H9 (cell line): ENCODE data around the gene TSPAN5. TPM values are rescaled to one million over a fixed set of nuclear protein-coding genes. Genes with fewer than 3 reads are reported as not detected.

ENCODE experiments used
- DNase-seq: peaks from one replicate; pipeline ENCODE4 v3.0.0-alpha.2; 2017
- H2AFZ ChIP-seq: one replicate; pipeline ENCODE4 v1.6.1; 2013; ENCODE audit warnings: mild to moderate bottlenecking, low read length, control low read depth, moderate library complexity
- H2AK5ac ChIP-seq: 2 replicates; pipeline ENCODE4 v1.6.1; 2013; ENCODE audit warnings: low read length, control low read depth, mixed read lengths; ENCODE audit not compliant: insufficient read length
- H2BK120ac ChIP-seq: one replicate; pipeline ENCODE4 v1.6.1; 2013; ENCODE audit warnings: low read depth, mild to moderate bottlenecking, low read length, control low read depth, inconsistent platforms; ENCODE audit not compliant: poor library complexity, severe bottlenecking
- H2BK12ac ChIP-seq: 2 replicates; pipeline ENCODE4 v1.6.1; 2013; ENCODE audit warnings: low read length, control low read depth, mixed read lengths, low read depth; ENCODE audit not compliant: insufficient read length
- H2BK15ac ChIP-seq: 2 replicates; pipeline ENCODE4 v1.6.1; 2013; ENCODE audit warnings: low read depth, low read length, control low read depth
- H2BK20ac ChIP-seq: one replicate; pipeline ENCODE4 v1.6.1; 2013; ENCODE audit warnings: low read depth, mild to moderate bottlenecking, low read length, control low read depth, inconsistent platforms; ENCODE audit not compliant: poor library complexity, severe bottlenecking
- H2BK5ac ChIP-seq: 2 replicates; pipeline ENCODE4 v1.6.1; 2013; ENCODE audit warnings: low read length, control low read depth, mixed read lengths; ENCODE audit not compliant: insufficient read length
- H3K14ac ChIP-seq: 2 replicates; pipeline ENCODE4 v1.6.1; 2013; ENCODE audit warnings: low read length, control low read depth; ENCODE audit not compliant: insufficient read depth
- H3K18ac ChIP-seq: 2 replicates; pipeline ENCODE4 v1.6.1; 2013; ENCODE audit warnings: low read depth, mild to moderate bottlenecking, mixed read lengths, low read length, control low read depth; ENCODE audit not compliant: insufficient read length
- H3K23ac ChIP-seq: 2 replicates; pipeline ENCODE4 v1.6.1; 2013; ENCODE audit warnings: low read length, control low read depth, mixed read lengths, low read depth; ENCODE audit not compliant: insufficient read length
- H3K23me2 ChIP-seq: 2 replicates; pipeline ENCODE4 v1.6.1; 2013; ENCODE audit warnings: low read depth, mild to moderate bottlenecking, mixed read lengths, low read length, control low read depth; ENCODE audit not compliant: insufficient read length, poor library complexity, severe bottlenecking
- H3K27ac ChIP-seq: 2 replicates; pipeline ENCODE4 v1.5.1; 2013; ENCODE audit warnings: low read length, control low read depth, mixed read lengths, low read depth; ENCODE audit not compliant: insufficient read length
- H3K27me3 ChIP-seq: 2 replicates; pipeline ENCODE4 v1.6.1; 2013; ENCODE audit warnings: low read length, control low read depth, inconsistent platforms; ENCODE audit not compliant: insufficient read depth
- H3K4ac ChIP-seq: 2 replicates; pipeline ENCODE4 v1.6.1; 2013; ENCODE audit warnings: low read depth, mild to moderate bottlenecking, control low read depth, inconsistent platforms, low read length, moderate library complexity
- H3K4me1 ChIP-seq: 2 replicates; pipeline ENCODE4 v1.6.1; 2013; ENCODE audit warnings: low read length, control low read depth, inconsistent platforms; ENCODE audit not compliant: insufficient read depth
- H3K4me2 ChIP-seq: 2 replicates; pipeline ENCODE4 v1.6.1; 2013; ENCODE audit warnings: low read length, control low read depth, mixed read lengths; ENCODE audit not compliant: insufficient read length, insufficient read depth
- H3K56ac ChIP-seq: 2 replicates; pipeline ENCODE4 v1.6.1; 2013; ENCODE audit warnings: low read depth, mild to moderate bottlenecking, mixed read lengths, low read length, control low read depth; ENCODE audit not compliant: insufficient read length
- H3K79me1 ChIP-seq: 2 replicates; pipeline ENCODE4 v1.6.1; 2013; ENCODE audit warnings: low read depth, mild to moderate bottlenecking, moderate library complexity, low read length, control low read depth, inconsistent platforms; ENCODE audit not compliant: insufficient read depth, poor library complexity, severe bottlenecking
- H3K79me2 ChIP-seq: 2 replicates; pipeline ENCODE4 v1.6.1; 2013; ENCODE audit warnings: low read length, control low read depth, inconsistent platforms; ENCODE audit not compliant: insufficient read depth
- H3K9ac ChIP-seq: 2 replicates; pipeline ENCODE4 v1.6.1; 2013; ENCODE audit warnings: low read length, control low read depth, mixed read lengths; ENCODE audit not compliant: insufficient read length; ENCODE audit errors: extremely low read depth
- H3K9me3 ChIP-seq: one replicate; pipeline ENCODE4 v1.6.1; 2013; ENCODE audit warnings: low read depth, low read length, inconsistent platforms; ENCODE audit not compliant: control insufficient read depth
- H3T11ph ChIP-seq: one replicate; pipeline ENCODE4 v1.6.1; 2013; ENCODE audit warnings: mild to moderate bottlenecking, low read length, control low read depth, inconsistent platforms
- H4K20me1 ChIP-seq: one replicate; pipeline ENCODE4 v1.6.1; 2013; ENCODE audit not compliant: control insufficient read depth, insufficient read length, insufficient read depth
- H4K5ac ChIP-seq: 2 replicates; pipeline ENCODE4 v1.6.1; 2013; ENCODE audit warnings: low read depth, mild to moderate bottlenecking, mixed read lengths, low read length, control low read depth; ENCODE audit not compliant: insufficient read length
- H4K8ac ChIP-seq: replicated peaks from 2 replicates; pipeline ENCODE4 v1.6.1; 2013; ENCODE audit warnings: low read length, control low read depth, mixed read lengths, low read depth; ENCODE audit not compliant: insufficient read length
- H4K91ac ChIP-seq: 2 replicates; pipeline ENCODE4 v1.6.1; 2013; ENCODE audit warnings: low read depth, mild to moderate bottlenecking, moderate library complexity, mixed read lengths, low read length, control low read depth; ENCODE audit not compliant: insufficient read length
- H3K27ac Mint-ChIP-seq, 3 experiments: 2 replicates in 2 of 3; 3 replicates in 1 of 3; pipeline ENCODE4 v1.8.0; 2020 to 2021; ENCODE audit warnings: mixed read lengths in 3 of 3, mild to moderate bottlenecking in 1 of 3, moderate library complexity in 1 of 3
- H3K27me3 Mint-ChIP-seq: 2 replicates; pipeline ENCODE4 v1.8.0; 2021; ENCODE audit warnings: low read depth, mild to moderate bottlenecking, moderate library complexity, mixed read lengths
- H3K36me3 Mint-ChIP-seq, 3 experiments: 2 replicates in 2 of 3; 3 replicates in 1 of 3; pipeline ENCODE4 v1.8.0; 2020 to 2021; ENCODE audit warnings: low read depth in 3 of 3, mixed read lengths in 3 of 3; ENCODE audit not compliant: insufficient read depth in 1 of 3
- H3K4me1 Mint-ChIP-seq, 2 experiments: 2 replicates each; pipeline ENCODE4 v1.8.0; 2020; ENCODE audit warnings: mixed read lengths in 2 of 2
- H3K4me3 Mint-ChIP-seq, 2 experiments: 2 replicates in 1 of 2; 3 replicates in 1 of 2; pipeline ENCODE4 v1.8.0; 2020 to 2021; ENCODE audit warnings: mild to moderate bottlenecking in 2 of 2, mixed read lengths in 2 of 2, moderate library complexity in 1 of 2
- H3K9me3 Mint-ChIP-seq, 2 experiments: 2 replicates in 1 of 2; 3 replicates in 1 of 2; pipeline ENCODE4 v1.8.0; 2020; ENCODE audit warnings: mild to moderate bottlenecking in 2 of 2, mixed read lengths in 2 of 2, moderate library complexity in 1 of 2
- CTCF ChIP-seq: fragments of 200-600 bp; sonication (generic); conservative IDR thresholded peaks from 3 replicates; pipeline ENCODE4 v1.8.0; 2021; ENCODE audit warnings: antibody characterized with exemption, mild to moderate bottlenecking
- WGBS: extraction: QIAGEN DNeasy Blood & Tissue Kit; methylation state at CpG from one replicate; pipeline ENCODE4 v1.1.7; 2013; ENCODE audit warnings: missing lambda C conversion rate, low lambda C conversion rate, mixed read lengths; ENCODE audit not compliant: insufficient read length; ENCODE audit errors: extremely low coverage; 5-methylcytosine and 5-hydroxymethylcytosine counted together
- total RNA-seq: library from RNA; stranded (reverse); gene quantifications from 2 replicates; pipeline ENCODE4 v1.2.1, GENCODE V29; 2021

Gene TSPAN5
- total RNA-seq, 1 experiment from 2014 or later = 7.0 TPM

- no peak overlapping the region for H2BK12ac ChIP-seq
- WGBS = no CpG with 5 or more reads among the region's 3 CpGs
- no peak overlapping the region for H3K4me2 ChIP-seq
- Mint-ChIP-seq H3K9me3 (peaks cover 23 to 27% of the 10 kb centered on the region in 2 experiments), H3K4me3 (peak overlapping the region in 1 of 2 experiments; percentile 66; a peak in 4 of 5 replicates), H3K4me1 (peaks cover 56 to 57% of the 10 kb centered on the region in 2 experiments), H3K36me3 (peaks cover 11 to 25% (median 16%) of the 10 kb centered on the region in 3 experiments), H3K27ac (peak overlapping the region in 1 of 3 experiments; percentile 54; a peak in 2 of 7 replicates), H3K27me3 (peaks cover 43% of the 10 kb centered on the region)
- no peaks in the 10 kb centered on the region for H4K20me1 ChIP-seq
- H4K5ac ChIP-seq = no peak overlapping the region
- no peak overlapping the region for H2AFZ ChIP-seq
- no peak overlapping the region for H2BK120ac ChIP-seq
- no peak overlapping the region for H3T11ph ChIP-seq
- no peaks in the 10 kb centered on the region for H3K79me2 ChIP-seq
- H2BK15ac ChIP-seq = no peak overlapping the region
- TF ChIP-seq CTCF = no peak
- H3K23ac ChIP-seq = no peak overlapping the region
- H4K91ac ChIP-seq = no peak overlapping the region
- DNase-seq = no peak
- peaks cover 21% of the 10 kb centered on the region for H3K23me2 ChIP-seq
- H2BK20ac ChIP-seq = no peak overlapping the region
- H3K56ac ChIP-seq = no peak overlapping the region
- H2BK5ac ChIP-seq = no peak overlapping the region
- no peak overlapping the region for H2AK5ac ChIP-seq
- no peak overlapping the region for H3K27ac ChIP-seq
- H3K18ac ChIP-seq = no peak overlapping the region
- H4K8ac ChIP-seq = no peak overlapping the region
- no peak overlapping the region for H3K14ac ChIP-seq
- H3K4me1 ChIP-seq = peaks cover 6% of the 10 kb centered on the region; the same call in 1 of the 2 replicates
- H3K9ac ChIP-seq = no peak overlapping the region
- H3K4ac ChIP-seq = no peak overlapping the region
- H3K9me3 ChIP-seq = peaks cover 16% of the 10 kb centered on the region
- no peaks in the 10 kb centered on the region for H3K79me1 ChIP-seq
- H3K27me3 ChIP-seq = peaks cover 4% of the 10 kb centered on the region; the same call in 1 of the 2 replicates
Observed at GRCh38 chr4:98661371-98662054, 3.1 kb upstream of the TSPAN5 start.
